K562 (cell line): ENCODE results near the gene HNRNPA2B1. TPM values are rescaled to one million over a fixed set of nuclear protein-coding genes. Genes with fewer than 3 reads are reported as not detected.

Experiments
- ATAC-seq: fragments of 200-7000 bp; cut with Tn5 transposase; 3 replicates; pipeline ENCODE4 v1.9.1; 2020; ENCODE audit warnings: moderate library complexity
- BruUV-seq: library from RNA; stranded (reverse); fragments of 400-500 nt; replicated peaks from 2 replicates; lab custom pipeline; 2021; lab: Mats Ljungman, UMichigan
- CTCF ChIA-PET: fragments of 300-600 bp; formaldehyde crosslinking; extraction: SDS; loops from one replicate; lab custom pipeline; 2021; ENCODE audit warnings: low intra/inter-chr PET ratio; lab: Yijun Ruan, JAX
- POLR2A ChIA-PET: fragments of 300-600, 350-650 bp; sonication (Branson Sonifier 250); formaldehyde crosslinking; extraction: SDS; loops from one replicate; lab custom pipeline; 2021; ENCODE audit warnings: antibody characterized with exemption, inconsistent platforms; lab: Yijun Ruan, JAX
- DNase-seq, 4 experiments: peaks; one replicate each; pipeline versions ENCODE4 v3.0.0 to v3.0.0-alpha.2; 2011 to 2018; ENCODE audit warnings: low spot score in 3 of 4, mixed read lengths in 3 of 4; ENCODE audit errors: extremely low read depth in 1 of 4
- FAIRE-seq: peaks from 2 replicates; lab custom pipeline; 2011; peaks lifted over from hg19 to GRCh38; lab: Jason Lieb, UNC
- H2AFZ ChIP-seq: 2 replicates; pipeline ENCODE4 v1.6.0; 2011; ENCODE audit warnings: low read depth, low read length, control low read depth, inconsistent platforms
- H3K27ac ChIP-seq: fragments of 200-600 bp; 3 replicates; pipeline ENCODE4 v1.8.0; 2011; ENCODE audit warnings: low read depth, mild to moderate bottlenecking, control low read depth, inconsistent platforms, low read length, moderate library complexity, mixed read lengths; ENCODE audit errors: extremely low read depth
- H3K27me3 ChIP-seq, 2 experiments: fragments of 300-600 bp in 1 of 2; 2 replicates in 1 of 2; 3 replicates in 1 of 2; pipeline versions ENCODE4 v1.6.0 to v1.8.0; 2011; ENCODE audit warnings: inconsistent platforms in 2 of 2, low read length in 2 of 2, mild to moderate bottlenecking in 1 of 2, mixed read lengths in 1 of 2, moderate library complexity in 1 of 2; ENCODE audit not compliant: control insufficient read depth in 2 of 2, insufficient read depth in 2 of 2
- H3K36me3 ChIP-seq: fragments of 300-600 bp; 3 replicates; pipeline ENCODE4 v1.8.0; 2011; ENCODE audit warnings: mild to moderate bottlenecking, low read length, inconsistent platforms; ENCODE audit not compliant: control insufficient read depth, insufficient read depth
- H3K4me1 ChIP-seq, 2 experiments: fragments of 200-600 bp in 1 of 2; replicated peaks in 1 of 2; 2 replicates in 1 of 2; 3 replicates in 1 of 2; pipeline versions ENCODE4 v1.5.1 to v1.8.0; 2011; ENCODE audit warnings: inconsistent platforms in 2 of 2, low read length in 2 of 2, mild to moderate bottlenecking in 1 of 2, mixed read lengths in 1 of 2, moderate library complexity in 1 of 2; ENCODE audit not compliant: control insufficient read depth in 2 of 2, insufficient read depth in 2 of 2
- H3K4me2 ChIP-seq: 2 replicates; pipeline ENCODE4 v1.6.1; 2011; ENCODE audit warnings: low read length, control low read depth, inconsistent platforms, mixed read lengths; ENCODE audit not compliant: insufficient read depth
- H3K4me3 ChIP-seq: fragments of 200-600 bp; sonication (generic), shearing (Covaris generic); 2 replicates; pipeline ENCODE4 v1.5.1; 2016; ENCODE audit warnings: control low read depth, inconsistent platforms
- H3K79me2 ChIP-seq: fragments of 200-600 bp; 3 replicates; pipeline ENCODE4 v1.8.0; 2011; ENCODE audit warnings: low read length, inconsistent platforms; ENCODE audit not compliant: control insufficient read depth, insufficient read depth
- H3K9ac ChIP-seq, 2 experiments: 2 replicates each; pipeline versions ENCODE4 v1.6.0 to v1.6.1; 2011; ENCODE audit warnings: low read depth in 2 of 2, low read length in 2 of 2, control low read depth in 1 of 2, inconsistent platforms in 1 of 2, mild to moderate bottlenecking in 1 of 2, mixed read lengths in 1 of 2; ENCODE audit not compliant: insufficient read depth in 1 of 2
- H3K9me1 ChIP-seq: one replicate; pipeline ENCODE4 v1.6.0; 2011; ENCODE audit warnings: inconsistent platforms, mild to moderate bottlenecking, low read length, moderate library complexity; ENCODE audit not compliant: control insufficient read depth, insufficient read depth
- H3K9me3 ChIP-seq: replicated peaks from 2 replicates; pipeline ENCODE4 v1.5.1; 2011; ENCODE audit warnings: low read depth, low read length, inconsistent platforms; ENCODE audit not compliant: control insufficient read depth, insufficient read depth
- H4K20me1 ChIP-seq: replicated peaks from 2 replicates; pipeline ENCODE4 v1.6.1; 2011; ENCODE audit warnings: low read length, inconsistent platforms, mixed read lengths; ENCODE audit not compliant: control insufficient read depth, insufficient read depth
- ELF2 ChIP-seq: fragments of 250-450 bp; sonication (Bioruptor Pico); IDR thresholded peaks from 2 replicates; pipeline ENCODE4 v1.5.0; 2021; ENCODE audit warnings: mild to moderate bottlenecking
- FOXK2 ChIP-seq, 2 experiments: fragments of 450-650 bp; IDR thresholded peaks in 1 of 2; conservative IDR thresholded peaks in 1 of 2; 2 replicates each; pipeline ENCODE4 v1.6.1; 2016; ENCODE audit warnings: low read depth in 2 of 2, mild to moderate bottlenecking in 1 of 2
- ILF3 ChIP-seq: fragments of 450-650 bp; IDR thresholded peaks from 2 replicates; pipeline ENCODE4 v1.6.1; 2018; ENCODE audit warnings: antibody characterized with exemption, mild to moderate bottlenecking, moderate library complexity, borderline replicate concordance
- KHSRP ChIP-seq: fragments of 450-650 bp; IDR thresholded peaks from 2 replicates; pipeline ENCODE4 v1.6.1; 2017
- RBFOX2 ChIP-seq: fragments of 200-400 bp; formaldehyde crosslinking; IDR thresholded peaks from 2 replicates; pipeline ENCODE4 v1.6.1; 2017; ENCODE audit warnings: low read depth, mild to moderate bottlenecking, low read length, moderate library complexity
- SP2 ChIP-seq: IDR thresholded peaks from 2 replicates; pipeline ENCODE4 v1.6.1; 2011; ENCODE audit warnings: mild to moderate bottlenecking, low read depth, low read length, moderate library complexity; ENCODE audit not compliant: poor library complexity, severe bottlenecking; ENCODE audit errors: extremely low read depth
- SPI1 ChIP-seq: IDR thresholded peaks from 2 replicates; pipeline ENCODE4 v1.6.1; 2011; ENCODE audit warnings: low read depth, low read length, control low read depth, borderline replicate concordance
- TCF7L2 ChIP-seq: fragments of 150-350 bp; IDR thresholded peaks from 2 replicates; pipeline ENCODE4 v1.6.1; 2016; ENCODE audit warnings: low read depth, mild to moderate bottlenecking, low read length, moderate library complexity
- YBX1 ChIP-seq: fragments of 450-650 bp; IDR thresholded peaks from 2 replicates; pipeline ENCODE4 v1.7.1; 2016; ENCODE audit warnings: mild to moderate bottlenecking
- ZNF253 ChIP-seq: fragments of 250-450 bp; sonication (Bioruptor Pico); conservative IDR thresholded peaks from 2 replicates; pipeline ENCODE4 v1.6.1; 2021; ENCODE audit warnings: mild to moderate bottlenecking
- ZNF696 ChIP-seq: fragments of 250-450 bp; sonication (Bioruptor Pico); conservative IDR thresholded peaks from 2 replicates; pipeline ENCODE4 v1.4.0; 2020; ENCODE audit warnings: mild to moderate bottlenecking, moderate library complexity
- ZNF717 ChIP-seq: fragments of 250-450 bp; sonication (Bioruptor Pico); IDR thresholded peaks from 2 replicates; pipeline ENCODE4 v1.5.0; 2021
- WGBS: fragments of 100-300 bp; shearing (Covaris generic); methylation state at CpG from one replicate; pipeline ENCODE4 v1.1.6; 2016; ENCODE audit warnings: low coverage, mixed read lengths; ENCODE audit not compliant: insufficient coverage; ENCODE audit errors: missing lambda C conversion rate; 5-methylcytosine and 5-hydroxymethylcytosine counted together
- in situ Hi-C: fragments of 300-500 bp; cut with MboI; formaldehyde crosslinking; loops from 4 replicates; pipeline ENCODE4 v1.15.0; 2018; ENCODE audit warnings: inconsistent platforms, mixed read lengths
- intact Hi-C: fragments of 100-400 bp; cut with micrococcal nuclease; formaldehyde crosslinking; loops from 2 replicates; pipeline ENCODE4 v1.14.2; 2022
- polyA plus RNA-seq, 8 experiments: library from polyadenylated mRNA; depleted of rRNA in 4 of 8; stranded (reverse) in 5 of 8; unstranded in 3 of 8; fragments of >200 nt; fragmentation: Nextera tagmentation in 2 of 8; fragmentation: Illumina TruSeq in 1 of 8; extraction: Ambion mirVana in 2 of 8; extraction: Trizol in 1 of 8; gene quantifications; 2 replicates each; pipeline versions ENCODE4 v1.2.1 to v1.2.3, GENCODE V29; 2011 to 2014; ENCODE audit warnings: inconsistent platforms in 1 of 8, missing spikeins in 1 of 8
- total RNA-seq, 7 experiments: library from RNA; depleted of rRNA in 6 of 7; stranded (reverse); fragments of >200 nt in 6 of 7; fragmentation: Illumina TruSeq in 2 of 7; extraction: Trizol in 2 of 7; gene quantifications; 2 replicates each; pipeline versions ENCODE4 v1.2.1 to v1.2.3, GENCODE V29; 2011 to 2021; ENCODE audit warnings: low replicate concordance in 1 of 7
- TF ChIP-seq, protein P1 (sequence below): IDR thresholded peaks from 2 replicates; pipeline ENCODE4 v1.6.1; 2014; ENCODE audit warnings: antibody characterized with exemption
- TF ChIP-seq, protein P2 (sequence below): sonication (generic); formaldehyde crosslinking; IDR thresholded peaks from 2 replicates; pipeline ENCODE4 v1.8.0; 2023; ENCODE audit warnings: mild to moderate bottlenecking, missing genetic modification reagents

HNRNPA2B1 gene
- total and polyA plus RNA-seq, 9 of the 15 experiments (the other 6 are each of a cell fraction or from before 2014, with no cell fraction given), result 630 to 1,989 (median 865) TPM

DNA sequence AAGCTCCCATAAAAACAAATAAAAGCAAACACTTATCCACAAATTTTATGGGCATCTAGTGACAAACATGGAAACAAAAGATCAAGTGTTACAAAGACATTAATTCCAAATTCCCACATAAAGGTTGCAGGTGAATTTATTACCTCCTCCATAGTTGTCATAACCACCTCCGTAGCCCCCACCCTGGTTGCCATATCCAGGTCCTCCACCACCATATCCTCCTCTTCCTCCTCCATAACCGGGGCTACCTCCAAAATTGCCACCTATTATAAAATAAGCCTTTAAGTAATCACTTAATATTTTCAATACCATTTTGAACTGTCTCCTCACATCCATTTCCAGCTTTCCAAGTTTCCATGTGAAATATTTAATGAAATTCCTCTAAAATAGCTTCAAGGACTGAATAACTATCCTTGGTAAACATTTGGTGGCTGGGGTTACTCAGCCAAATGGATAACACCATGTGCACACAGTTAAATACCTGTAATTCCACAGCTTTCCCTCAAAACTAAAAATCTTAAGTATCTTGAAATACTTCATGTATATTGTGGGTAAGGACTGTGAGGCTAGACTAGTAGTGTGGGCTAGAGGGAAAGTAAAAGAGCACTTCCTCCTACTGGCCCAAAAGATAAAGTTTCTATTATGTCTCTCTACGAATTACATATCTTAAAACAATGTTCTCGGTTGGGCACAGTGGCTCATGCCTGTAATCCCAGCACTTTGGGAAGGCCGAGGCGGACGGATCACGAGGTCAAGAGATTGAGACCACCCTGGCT, 6.9 kb downstream of the HNRNPA2B1 start (continued):
- no peak for TF ChIP-seq FOXK2 (conservative IDR thresholded peaks at IDR 0.05 in 1 of 2, IDR thresholded peaks at IDR 0.05 in 1 of 2; ENCODE audit: low read depth in 2 of 2)
- TF ChIP-seq SP2, result no peak
- TF ChIP-seq YBX1, result no peak

DNA sequence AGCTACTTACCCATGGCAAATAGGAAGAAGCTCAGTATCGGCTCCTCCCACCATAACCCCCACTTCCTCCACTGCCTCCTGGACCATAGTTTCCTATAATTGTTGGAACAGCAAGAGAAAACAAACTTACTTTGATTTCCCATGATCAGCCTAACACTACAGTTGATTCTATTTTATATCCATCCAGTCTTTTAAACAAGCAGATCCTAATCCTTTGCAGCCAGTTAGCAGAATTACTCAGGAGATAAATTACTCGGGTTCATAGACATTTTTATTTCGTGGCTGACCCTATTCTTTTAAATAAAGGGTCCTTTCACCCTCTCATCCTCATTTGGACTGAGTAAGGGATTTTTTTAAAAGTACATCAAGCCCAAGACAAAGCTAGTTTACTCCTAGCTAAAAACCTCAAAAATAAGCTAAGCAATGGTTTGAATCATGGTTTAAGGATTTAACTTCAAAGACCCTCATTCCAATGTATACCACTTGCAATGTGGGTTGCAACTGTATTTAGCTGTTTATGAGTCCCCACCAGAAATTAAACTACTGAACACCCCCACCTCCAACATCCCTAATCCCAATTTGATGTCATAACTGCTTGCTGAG, 8.0 kb downstream of the HNRNPA2B1 start:
- peaks cover 65% of the 10 kb centered on the region for H3K79me2 ChIP-seq
- TF ChIP-seq ELF2 (CRISPR knock-in tag) (no peak), ZNF717 (CRISPR knock-in tag) (0 out of 2 replicates have a peak, but pooled peaks have one; percentile 33), ZNF696 (0 out of 2 replicates have a peak, but pooled peaks have one; percentile 7), RBFOX2 (peak; percentile 50; the same call in 1 of the 2 replicates), TCF7L2 (no peak), SPI1 (0 out of 2 replicates have a peak, but pooled peaks have one; percentile 8), KHSRP (0 out of 2 replicates have a peak, but pooled peaks have one; percentile 18), ZNF253 (CRISPR knock-in tag) (0 out of 2 replicates have a peak, but pooled peaks have one; percentile 35), ILF3 (peak; percentile 63)
- TF ChIP-seq, protein P1, sequence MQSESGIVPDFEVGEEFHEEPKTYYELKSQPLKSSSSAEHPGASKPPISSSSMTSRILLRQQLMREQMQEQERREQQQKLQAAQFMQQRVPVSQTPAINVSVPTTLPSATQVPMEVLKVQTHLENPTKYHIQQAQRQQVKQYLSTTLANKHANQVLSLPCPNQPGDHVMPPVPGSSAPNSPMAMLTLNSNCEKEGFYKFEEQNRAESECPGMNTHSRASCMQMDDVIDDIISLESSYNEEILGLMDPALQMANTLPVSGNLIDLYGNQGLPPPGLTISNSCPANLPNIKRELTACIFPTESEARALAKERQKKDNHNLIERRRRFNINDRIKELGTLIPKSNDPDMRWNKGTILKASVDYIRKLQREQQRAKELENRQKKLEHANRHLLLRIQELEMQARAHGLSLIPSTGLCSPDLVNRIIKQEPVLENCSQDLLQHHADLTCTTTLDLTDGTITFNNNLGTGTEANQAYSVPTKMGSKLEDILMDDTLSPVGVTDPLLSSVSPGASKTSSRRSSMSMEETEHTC, result no peak
- TF ChIP-seq, protein P2, sequence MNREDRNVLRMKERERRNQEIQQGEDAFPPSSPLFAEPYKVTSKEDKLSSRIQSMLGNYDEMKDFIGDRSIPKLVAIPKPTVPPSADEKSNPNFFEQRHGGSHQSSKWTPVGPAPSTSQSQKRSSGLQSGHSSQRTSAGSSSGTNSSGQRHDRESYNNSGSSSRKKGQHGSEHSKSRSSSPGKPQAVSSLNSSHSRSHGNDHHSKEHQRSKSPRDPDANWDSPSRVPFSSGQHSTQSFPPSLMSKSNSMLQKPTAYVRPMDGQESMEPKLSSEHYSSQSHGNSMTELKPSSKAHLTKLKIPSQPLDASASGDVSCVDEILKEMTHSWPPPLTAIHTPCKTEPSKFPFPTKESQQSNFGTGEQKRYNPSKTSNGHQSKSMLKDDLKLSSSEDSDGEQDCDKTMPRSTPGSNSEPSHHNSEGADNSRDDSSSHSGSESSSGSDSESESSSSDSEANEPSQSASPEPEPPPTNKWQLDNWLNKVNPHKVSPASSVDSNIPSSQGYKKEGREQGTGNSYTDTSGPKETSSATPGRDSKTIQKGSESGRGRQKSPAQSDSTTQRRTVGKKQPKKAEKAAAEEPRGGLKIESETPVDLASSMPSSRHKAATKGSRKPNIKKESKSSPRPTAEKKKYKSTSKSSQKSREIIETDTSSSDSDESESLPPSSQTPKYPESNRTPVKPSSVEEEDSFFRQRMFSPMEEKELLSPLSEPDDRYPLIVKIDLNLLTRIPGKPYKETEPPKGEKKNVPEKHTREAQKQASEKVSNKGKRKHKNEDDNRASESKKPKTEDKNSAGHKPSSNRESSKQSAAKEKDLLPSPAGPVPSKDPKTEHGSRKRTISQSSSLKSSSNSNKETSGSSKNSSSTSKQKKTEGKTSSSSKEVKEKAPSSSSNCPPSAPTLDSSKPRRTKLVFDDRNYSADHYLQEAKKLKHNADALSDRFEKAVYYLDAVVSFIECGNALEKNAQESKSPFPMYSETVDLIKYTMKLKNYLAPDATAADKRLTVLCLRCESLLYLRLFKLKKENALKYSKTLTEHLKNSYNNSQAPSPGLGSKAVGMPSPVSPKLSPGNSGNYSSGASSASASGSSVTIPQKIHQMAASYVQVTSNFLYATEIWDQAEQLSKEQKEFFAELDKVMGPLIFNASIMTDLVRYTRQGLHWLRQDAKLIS, result peak; percentile 33; the same call in 1 of the 2 replicates

More for the DNA sequence above, 8.0 kb downstream of the HNRNPA2B1 start:
- no peak overlapping the region for H3K27ac ChIP-seq
- no peaks in the 10 kb centered on the region for H3K9me1 ChIP-seq
- H3K27me3 ChIP-seq, result no peaks in the 10 kb centered on the region
- ATAC-seq (no peak), FAIRE-seq (no peak), DNase-seq (no peak)
- no peak overlapping the region for H3K9ac ChIP-seq
- 90% methylated on average over 3 of the region's 3 CpGs for WGBS
- H3K9me3 ChIP-seq, result no peaks in the 10 kb centered on the region
- ChIA-PET POLR2A (interaction anchor here (0.9 to 3.5 kb wide), 12 partner anchors 7 to 297 kb away, joined by 3 to 19 read pairs (median 4); partner anchors contain the start of genes CBX3, HNRNPA2B1 and NFE2L3), CTCF (no interaction called here)
- no peak overlapping the region for H3K4me2 ChIP-seq
- no peak overlapping the region for H2AFZ ChIP-seq
- no TSS peak for BruUV-seq
- peaks cover 98% of the 10 kb centered on the region for H3K36me3 ChIP-seq
- peaks cover 52% of the 10 kb centered on the region for H4K20me1 ChIP-seq
- H3K4me1 ChIP-seq, result peaks cover 3 to 39% of the 10 kb centered on the region in 2 experiments; a peak in 3 of 5 replicates
- no peak overlapping the region for H3K4me3 ChIP-seq
- in situ Hi-C loops, result no loop called here
- intact Hi-C loops, result no loop called here
